Activated T-helper 2 cell treated with anti-CD3 and anti-CD28 coated beads, Interferon-gamma antibody, Interleukin-2, Interleukin-4, amounts not matched to agents 10 μg/mL and 5 μg/mL and 100 μg/mL, durations not matched to agents 14 hours and 24 hours and 36 hours (primary cell): ENCODE measurements around the gene C17orf75. TPM values are rescaled to one million over a fixed set of nuclear protein-coding genes. Genes with fewer than 3 reads are reported as not detected.
A peak's percentile ranks its signal among the peaks of the same experiment; 100 is the strongest.
"Not testable (repeated sequence)": the region's sequence is repeated elsewhere in the genome, so short reads cannot be mapped to it uniquely, and the experiment has no call there.

Experiments
- DNase-seq: peaks from one replicate; pipeline ENCODE4 v3.0.0; 2021; ENCODE audit warnings: low spot score
- H3K27ac Mint-ChIP-seq: one replicate; pipeline ENCODE4 v1.8.0; 2021; ENCODE audit warnings: mixed read lengths
- H3K27me3 Mint-ChIP-seq: one replicate; pipeline ENCODE4 v1.8.0; 2021; ENCODE audit warnings: low read depth, mixed read lengths
- H3K36me3 Mint-ChIP-seq: one replicate; pipeline ENCODE4 v1.8.0; 2021; ENCODE audit warnings: low read depth, mixed read lengths
- H3K4me1 Mint-ChIP-seq: one replicate; pipeline ENCODE4 v1.8.0; 2021; ENCODE audit warnings: low read depth, mixed read lengths
- H3K4me3 Mint-ChIP-seq: one replicate; pipeline ENCODE4 v1.8.0; 2021; ENCODE audit warnings: low read depth, mild to moderate bottlenecking, moderate library complexity, mixed read lengths
- H3K9me3 Mint-ChIP-seq: one replicate; pipeline ENCODE4 v1.8.0; 2021; ENCODE audit warnings: mixed read lengths
- intact Hi-C: fragments of 100-400 bp; cut with micrococcal nuclease; formaldehyde crosslinking; loops from one replicate; pipeline ENCODE4 v1.15.1; 2023
- total RNA-seq: library from RNA; stranded (reverse); gene quantifications from 2 replicates; pipeline ENCODE4 v1.2.3, GENCODE V29; 2022

C17orf75 gene
- total RNA-seq, 1 donor from 2014 or later: 25.6 TPM

- H3K4me1 Mint-ChIP-seq: peaks cover 34% of the 10 kb centered on the region
- intact Hi-C loops: no loop called here
- no peak overlapping the region for H3K27ac Mint-ChIP-seq
- no peaks in the 10 kb centered on the region for H3K9me3 Mint-ChIP-seq
- H3K27me3 Mint-ChIP-seq: no peaks in the 10 kb centered on the region
- peaks cover 71% of the 10 kb centered on the region for H3K36me3 Mint-ChIP-seq
- H3K4me3 Mint-ChIP-seq: no peak overlapping the region
- no peak for DNase-seq
Measured at GRCh38 chr17:32356378-32356743, 14.4 kb upstream of the C17orf75 start.

DNA sequence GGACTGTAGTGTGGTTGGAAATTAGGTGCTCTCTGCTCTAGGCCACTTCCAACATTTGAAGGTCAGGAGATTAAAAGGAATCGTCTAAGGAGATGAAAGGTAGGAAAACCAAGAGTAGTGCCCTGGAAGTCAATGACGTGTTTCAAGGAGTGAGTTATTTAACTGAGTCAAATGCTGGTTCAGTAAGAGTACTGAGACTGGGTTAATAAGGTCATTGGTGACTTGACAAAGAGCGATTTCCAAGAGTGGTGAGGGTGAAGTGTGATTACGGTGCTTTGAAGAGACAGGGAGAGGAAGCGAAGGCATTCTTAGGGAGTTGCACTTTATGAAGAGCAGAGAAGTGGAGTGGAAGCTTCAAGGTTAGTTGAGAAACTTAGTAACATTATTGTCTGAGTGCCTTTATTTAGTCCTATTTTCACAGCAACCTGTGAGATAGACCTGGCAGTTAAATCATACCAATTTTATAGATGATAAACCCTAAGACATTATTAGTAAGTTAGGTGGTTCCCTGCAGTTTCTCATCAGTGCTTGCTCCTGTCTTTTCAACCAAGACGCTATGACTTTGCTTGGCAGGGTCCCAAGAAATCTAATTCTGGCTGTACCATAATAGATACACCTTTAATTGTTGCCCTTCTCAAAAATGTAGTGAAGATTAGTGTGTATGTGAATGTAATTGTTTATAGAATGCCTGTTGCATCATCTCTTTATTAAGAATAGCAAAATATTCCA, 13.8 kb upstream of the C17orf75 start:
- no peaks in the 10 kb centered on the region for H3K27me3 Mint-ChIP-seq
- H3K9me3 Mint-ChIP-seq: no peaks in the 10 kb centered on the region
- peak overlapping the region; percentile 21 for H3K27ac Mint-ChIP-seq
- no peak for DNase-seq
- H3K4me3 Mint-ChIP-seq: peak overlapping the region; percentile 26
- intact Hi-C loops: no loop called here
- H3K36me3 Mint-ChIP-seq: peaks cover 69% of the 10 kb centered on the region
- H3K4me1 Mint-ChIP-seq: peaks cover 32% of the 10 kb centered on the region

GRCh38 chr17:32352734-32353133, 10.8 kb upstream of the C17orf75 start:
- peak overlapping the region; percentile 92 for H3K4me3 Mint-ChIP-seq
- peaks cover 38% of the 10 kb centered on the region for H3K4me1 Mint-ChIP-seq
- H3K9me3 Mint-ChIP-seq, H3K27me3 Mint-ChIP-seq, H3K27ac Mint-ChIP-seq, DNase-seq: not testable (repeated sequence)
- peaks cover 69% of the 10 kb centered on the region for H3K36me3 Mint-ChIP-seq
- intact Hi-C loops: loop anchor here (5.0 kb wide), 1 partner anchor 135 kb away; the partner anchor contains the start of gene CDK5R1

GRCh38 chr17:32350666-32351418, 8.9 kb upstream of the C17orf75 start:
- intact Hi-C loops: loop anchor here (1.0 to 5.0 kb wide), 4 partner anchors 10 to 136 kb away; partner anchors contain the start of genes CDK5R1 and PSMD11
- Mint-ChIP-seq H3K4me3 (peak overlapping the region; percentile 92), H3K27ac (peak overlapping the region; percentile 99), H3K9me3 (no peaks in the 10 kb centered on the region), H3K36me3 (peaks cover 59% of the 10 kb centered on the region), H3K27me3 (no peaks in the 10 kb centered on the region), H3K4me1 (peaks cover 32% of the 10 kb centered on the region)
- peak; percentile 32 for DNase-seq

GRCh38 chr17:32349854-32350665, 8.1 kb upstream of the C17orf75 start, which contains the start of gene ZNF207:
Gene ZNF207 (plus strand): TSS chr17:32350157. CDS start chr17:32350286, 129 bp downstream.
- peak; percentile 95 for DNase-seq
- intact Hi-C loops: loop anchor here (1.0 to 5.0 kb wide), 4 partner anchors 9 to 137 kb away; partner anchors contain the start of genes CDK5R1 and PSMD11
- no peaks in the 10 kb centered on the region for H3K9me3 Mint-ChIP-seq
- H3K27me3 Mint-ChIP-seq: no peaks in the 10 kb centered on the region
- H3K4me1 Mint-ChIP-seq: peaks cover 25% of the 10 kb centered on the region
- peak within 1 kb of the TSS; percentile 99 for H3K27ac Mint-ChIP-seq
- H3K36me3 Mint-ChIP-seq: peaks cover 51% of the 10 kb centered on the region
- H3K4me3 Mint-ChIP-seq: peak within 1 kb of the TSS; percentile 92

DNA sequence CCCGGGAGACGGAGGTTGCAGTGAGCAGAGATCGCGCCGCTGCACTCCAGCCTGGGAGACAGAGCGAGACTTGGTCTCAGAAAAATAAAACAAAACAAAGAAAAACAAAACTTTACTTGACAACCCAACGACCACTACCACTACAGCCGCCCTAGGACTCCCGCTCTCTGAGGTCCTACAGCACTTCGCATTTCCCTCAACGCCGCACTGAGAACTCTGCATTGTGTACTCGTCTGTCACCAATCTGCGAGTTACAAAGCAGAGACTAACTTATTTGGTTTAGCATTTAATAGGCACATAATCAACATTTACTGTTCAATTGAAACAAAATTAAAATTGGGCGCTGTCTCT, 7.5 kb upstream of the C17orf75 start:
- intact Hi-C loops: no loop called here

GRCh38 chr17:32348483-32348800, 6.5 kb upstream of the C17orf75 start:
- Mint-ChIP-seq H3K27ac (no peak overlapping the region), H3K36me3 (peaks cover 38% of the 10 kb centered on the region), H3K27me3 (no peaks in the 10 kb centered on the region), H3K4me3 (peak overlapping the region; percentile 37), H3K4me1 (peaks cover 17% of the 10 kb centered on the region), H3K9me3 (no peaks in the 10 kb centered on the region)
- intact Hi-C loops: no loop called here
- DNase-seq: no peak

More for the DNA sequence above, 7.5 kb upstream of the C17orf75 start:
- Mint-ChIP-seq H3K4me3 (peak overlapping the region; percentile 92), H3K27ac (peak overlapping the region; percentile 99), H3K27me3 (no peaks in the 10 kb centered on the region), H3K4me1 (peaks cover 20% of the 10 kb centered on the region), H3K36me3 (peaks cover 46% of the 10 kb centered on the region), H3K9me3 (no peaks in the 10 kb centered on the region)
- DNase-seq: no peak

- no peaks in the 10 kb centered on the region for H3K27me3 Mint-ChIP-seq
- DNase-seq: no peak
- no peaks in the 10 kb centered on the region for H3K9me3 Mint-ChIP-seq
- intact Hi-C loops: no loop called here
- peaks cover 15% of the 10 kb centered on the region for H3K36me3 Mint-ChIP-seq
- H3K4me3 Mint-ChIP-seq: no peak overlapping the region
- no peak overlapping the region for H3K27ac Mint-ChIP-seq
- peaks cover 28% of the 10 kb centered on the region for H3K4me1 Mint-ChIP-seq
Measured at GRCh38 chr17:32345951-32346600, 4.1 kb upstream of the C17orf75 start.

DNA sequence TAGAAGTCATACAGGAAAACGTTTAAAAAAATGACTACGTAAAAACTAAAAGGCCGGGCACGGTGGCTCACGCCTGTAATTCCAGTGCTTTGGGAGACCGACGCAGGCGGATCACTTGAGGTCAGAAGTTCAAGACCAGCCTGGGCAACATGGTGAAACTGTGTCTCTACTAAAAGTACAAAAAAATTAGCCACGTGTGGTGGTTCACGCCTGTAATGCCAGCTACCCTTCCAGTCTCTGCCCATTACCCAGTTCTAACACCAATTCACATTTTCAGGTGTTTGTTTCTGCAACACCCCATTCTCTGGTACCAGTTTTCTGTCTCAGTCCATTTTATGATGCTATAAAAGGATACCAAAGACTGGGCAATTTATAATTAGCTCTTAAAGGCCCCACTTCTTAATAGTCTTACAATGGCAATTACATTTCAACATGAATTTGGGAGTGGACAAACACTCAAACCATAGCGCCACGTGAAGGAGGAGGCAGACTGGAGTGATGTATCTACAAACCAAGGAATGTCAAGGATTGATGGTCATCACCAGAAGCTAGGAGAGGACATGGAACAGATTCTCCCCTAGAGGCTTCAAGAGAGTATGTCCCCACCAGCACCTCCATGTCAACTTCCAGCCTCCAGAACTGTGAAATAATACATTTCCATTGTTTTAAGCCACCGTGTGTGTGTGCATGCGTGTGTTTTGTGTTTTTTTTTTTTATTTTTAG, 791 bp upstream of the C17orf75 start:
- peak overlapping the region; percentile 92 for H3K27ac Mint-ChIP-seq
- intact Hi-C loops: no loop called here
- H3K27me3 Mint-ChIP-seq: no peaks in the 10 kb centered on the region
- peak overlapping the region; percentile 90 for H3K4me3 Mint-ChIP-seq
- H3K36me3 Mint-ChIP-seq: peaks cover 16% of the 10 kb centered on the region
- no peak for DNase-seq
- no peaks in the 10 kb centered on the region for H3K9me3 Mint-ChIP-seq
- H3K4me1 Mint-ChIP-seq: peaks cover 24% of the 10 kb centered on the region

GRCh38 chr17:32341141-32341856, 674 bp downstream of the C17orf75 start:
- Mint-ChIP-seq H3K9me3 (no peaks in the 10 kb centered on the region), H3K27me3 (no peaks in the 10 kb centered on the region), H3K4me1 (peaks cover 24% of the 10 kb centered on the region), H3K4me3 (peak overlapping the region; percentile 90), H3K36me3 (peaks cover 20% of the 10 kb centered on the region), H3K27ac (peak overlapping the region; percentile 96)
- peak; percentile 55 for DNase-seq
- intact Hi-C loops: loop anchor here (1.0 kb wide), 1 partner anchor 9 kb away; the partner anchor contains the start of gene ZNF207

DNA sequence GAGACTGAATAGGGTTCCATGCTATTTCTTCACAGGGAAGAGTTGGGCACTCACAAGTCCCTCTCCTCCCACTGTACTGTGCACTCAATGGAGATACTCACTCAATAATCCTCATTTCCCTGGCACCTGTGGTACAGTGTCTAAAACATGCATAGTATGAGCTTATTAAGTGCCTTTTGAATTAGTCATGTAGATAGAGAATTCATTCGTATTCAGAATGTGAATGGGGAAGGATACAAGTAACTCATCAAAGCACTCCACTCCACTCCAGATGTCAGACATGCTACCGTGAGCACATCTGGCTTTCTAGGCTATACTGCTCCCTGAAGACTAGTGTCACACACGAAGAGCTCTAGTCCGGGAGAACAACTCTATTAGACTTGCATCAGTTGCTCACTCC, 6.3 kb downstream of the C17orf75 start:
- Mint-ChIP-seq H3K4me3 (no peak overlapping the region), H3K4me1 (peaks cover 18% of the 10 kb centered on the region), H3K27ac (no peak overlapping the region), H3K27me3 (no peaks in the 10 kb centered on the region), H3K9me3 (no peaks in the 10 kb centered on the region), H3K36me3 (peaks cover 50% of the 10 kb centered on the region)
- intact Hi-C loops: loop anchor here (10.0 kb wide), 1 partner anchor 191 kb away; the partner anchor contains the start of gene RHOT1
- no peak for DNase-seq
